ENCODE measurements around the gene KCTD6. TPM values are rescaled to one million over a fixed set of nuclear protein-coding genes. Genes with fewer than 3 reads are reported as not detected.

KCTD6 gene
- polyA plus RNA-seq, 1 donor from 2014 or later = 64.0 TPM

DNA sequence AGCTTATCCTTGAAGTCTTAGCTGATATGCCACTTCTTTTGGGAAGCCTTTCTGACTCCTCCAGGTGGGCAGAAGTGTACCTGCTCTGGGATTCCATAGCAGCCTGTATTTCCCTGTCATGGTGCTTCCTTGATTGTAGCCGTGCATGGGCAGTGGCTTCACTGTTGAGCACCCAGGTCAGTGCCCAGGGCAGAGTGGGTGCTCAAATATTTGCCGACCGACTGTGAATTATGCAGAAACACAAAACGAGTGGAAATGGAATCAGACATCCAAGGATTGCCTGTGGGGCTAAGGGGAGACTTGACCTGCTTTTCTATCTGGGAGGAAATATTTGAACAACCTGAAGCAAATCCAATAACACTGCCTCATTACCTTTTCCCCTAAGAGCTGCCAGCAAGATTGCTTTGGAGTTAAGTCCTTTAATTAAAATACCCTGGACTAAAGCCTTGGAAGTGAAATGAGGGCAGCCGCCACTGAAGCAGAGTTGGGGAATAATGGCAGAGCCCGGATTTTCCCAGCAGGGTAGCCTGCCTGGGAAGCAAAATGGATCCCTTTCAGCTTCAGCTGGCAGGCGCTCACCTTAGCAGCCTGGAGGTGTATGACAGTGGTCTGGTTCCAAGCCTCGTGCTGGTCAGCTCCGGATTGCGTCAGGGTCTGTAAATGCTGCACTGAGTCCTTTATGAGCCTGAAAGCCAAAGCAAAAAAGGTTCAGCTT lies 30.2 kb downstream of the KCTD6 start:
- Histone ChIP-seq H3K27me3 (ENCODE audit: insufficient read depth, low read depth, low read length) (no peaks in the 10 kb centered on the region), H3K9me2 (ENCODE audit: insufficient read depth, low read length) (no peaks in the 10 kb centered on the region), H3K9me3 (ENCODE audit: low read length) (no peaks in the 10 kb centered on the region), H3K9ac (ENCODE audit: low read length) (peak overlapping the region; percentile 1), H3K4me2 (ENCODE audit: low read length) (no peak overlapping the region), H2AFZ (ENCODE audit: low read depth, low read length) (no peak overlapping the region), H4K20me1 (ENCODE audit: insufficient read depth) (no peaks in the 10 kb centered on the region), H3K27ac (ENCODE audit: low read length) (peak overlapping the region; percentile 51), H3K36me3 (ENCODE audit: insufficient read depth, low read length) (no peaks in the 10 kb centered on the region), H3K4me3 (ENCODE audit: low read length) (no peak overlapping the region), H3K79me2 (replicated peaks; ENCODE audit: insufficient read depth, low read length) (no peaks in the 10 kb centered on the region), H3F3A (ENCODE audit: insufficient read depth, low read length, poor library complexity, severe bottlenecking) (no peaks in the 10 kb centered on the region)
- TF ChIP-seq POLR2AphosphoS5 (IDR thresholded peaks at IDR 0.05) = peak; percentile 23
- TF ChIP-seq RAD21 (conservative IDR thresholded peaks at IDR 0.05) = no peak

DNA sequence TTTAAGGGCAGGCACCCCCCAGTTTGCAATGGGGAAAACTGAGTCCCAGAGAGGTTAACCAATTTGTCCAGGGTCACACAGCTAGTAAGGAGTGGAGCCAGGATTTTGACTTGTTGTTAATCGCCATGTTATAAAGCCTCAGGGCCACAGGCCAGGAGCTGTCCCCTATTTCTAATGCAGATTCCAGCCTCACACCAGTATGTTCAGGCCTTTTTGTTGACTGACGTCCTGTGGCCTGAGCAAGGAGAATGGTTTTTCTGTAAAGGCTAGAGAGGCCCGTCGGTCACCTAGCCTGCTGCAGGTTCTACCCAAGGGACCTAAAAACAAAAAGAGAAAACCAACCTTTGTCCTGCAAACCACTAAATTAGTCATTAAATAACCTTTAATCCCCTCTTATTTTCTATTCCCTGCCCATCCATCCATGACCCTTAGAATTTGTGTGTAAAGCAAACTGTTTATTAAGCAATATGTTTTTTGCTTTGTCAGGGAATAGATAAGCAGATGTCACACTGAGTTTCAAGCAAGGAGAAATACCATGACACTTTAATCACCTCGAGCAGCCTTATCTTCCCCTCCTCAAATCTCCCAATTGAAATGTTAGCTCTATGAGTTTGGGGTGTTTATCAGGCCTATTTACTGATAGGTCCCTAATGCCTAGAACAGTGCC lies 31.0 kb downstream of the KCTD6 start:
- no peak overlapping the region for H3K9ac ChIP-seq (ENCODE audit: low read length)
- no peaks in the 10 kb centered on the region for H3F3A ChIP-seq (ENCODE audit: insufficient read depth, low read length, poor library complexity, severe bottlenecking)
- no peaks in the 10 kb centered on the region for H3K36me3 ChIP-seq (ENCODE audit: insufficient read depth, low read length)
- no peak overlapping the region for H2AFZ ChIP-seq (ENCODE audit: low read depth, low read length)
- H3K4me2 ChIP-seq (ENCODE audit: low read length) = no peak overlapping the region
- no peaks in the 10 kb centered on the region for H3K79me2 ChIP-seq (replicated peaks; ENCODE audit: insufficient read depth, low read length)
- TF ChIP-seq SMC3 (conservative IDR thresholded peaks at IDR 0.05; ENCODE audit: poor library complexity) (no peak), EZH2 (IDR thresholded peaks at IDR 0.05; ENCODE audit: borderline replicate concordance, insufficient read depth, low read length, poor library complexity, severe bottlenecking) (no peak), TAF1 (IDR thresholded peaks at IDR 0.05; ENCODE audit: low read depth) (no peak), MXI1 (conservative IDR thresholded peaks at IDR 0.05; ENCODE audit: poor library complexity, severe bottlenecking) (no peak), RAD21 (conservative IDR thresholded peaks at IDR 0.05) (no peak), POLR2AphosphoS5 (IDR thresholded peaks at IDR 0.05) (no peak), EP300 (conservative IDR thresholded peaks at IDR 0.05; ENCODE audit: poor library complexity, severe bottlenecking) (no peak)
- TF ChIP-seq, protein P1, sequence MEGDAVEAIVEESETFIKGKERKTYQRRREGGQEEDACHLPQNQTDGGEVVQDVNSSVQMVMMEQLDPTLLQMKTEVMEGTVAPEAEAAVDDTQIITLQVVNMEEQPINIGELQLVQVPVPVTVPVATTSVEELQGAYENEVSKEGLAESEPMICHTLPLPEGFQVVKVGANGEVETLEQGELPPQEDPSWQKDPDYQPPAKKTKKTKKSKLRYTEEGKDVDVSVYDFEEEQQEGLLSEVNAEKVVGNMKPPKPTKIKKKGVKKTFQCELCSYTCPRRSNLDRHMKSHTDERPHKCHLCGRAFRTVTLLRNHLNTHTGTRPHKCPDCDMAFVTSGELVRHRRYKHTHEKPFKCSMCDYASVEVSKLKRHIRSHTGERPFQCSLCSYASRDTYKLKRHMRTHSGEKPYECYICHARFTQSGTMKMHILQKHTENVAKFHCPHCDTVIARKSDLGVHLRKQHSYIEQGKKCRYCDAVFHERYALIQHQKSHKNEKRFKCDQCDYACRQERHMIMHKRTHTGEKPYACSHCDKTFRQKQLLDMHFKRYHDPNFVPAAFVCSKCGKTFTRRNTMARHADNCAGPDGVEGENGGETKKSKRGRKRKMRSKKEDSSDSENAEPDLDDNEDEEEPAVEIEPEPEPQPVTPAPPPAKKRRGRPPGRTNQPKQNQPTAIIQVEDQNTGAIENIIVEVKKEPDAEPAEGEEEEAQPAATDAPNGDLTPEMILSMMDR (IDR thresholded peaks at IDR 0.05; ENCODE audit: poor library complexity, severe bottlenecking) = no peak
- TF ChIP-seq, protein P2, sequence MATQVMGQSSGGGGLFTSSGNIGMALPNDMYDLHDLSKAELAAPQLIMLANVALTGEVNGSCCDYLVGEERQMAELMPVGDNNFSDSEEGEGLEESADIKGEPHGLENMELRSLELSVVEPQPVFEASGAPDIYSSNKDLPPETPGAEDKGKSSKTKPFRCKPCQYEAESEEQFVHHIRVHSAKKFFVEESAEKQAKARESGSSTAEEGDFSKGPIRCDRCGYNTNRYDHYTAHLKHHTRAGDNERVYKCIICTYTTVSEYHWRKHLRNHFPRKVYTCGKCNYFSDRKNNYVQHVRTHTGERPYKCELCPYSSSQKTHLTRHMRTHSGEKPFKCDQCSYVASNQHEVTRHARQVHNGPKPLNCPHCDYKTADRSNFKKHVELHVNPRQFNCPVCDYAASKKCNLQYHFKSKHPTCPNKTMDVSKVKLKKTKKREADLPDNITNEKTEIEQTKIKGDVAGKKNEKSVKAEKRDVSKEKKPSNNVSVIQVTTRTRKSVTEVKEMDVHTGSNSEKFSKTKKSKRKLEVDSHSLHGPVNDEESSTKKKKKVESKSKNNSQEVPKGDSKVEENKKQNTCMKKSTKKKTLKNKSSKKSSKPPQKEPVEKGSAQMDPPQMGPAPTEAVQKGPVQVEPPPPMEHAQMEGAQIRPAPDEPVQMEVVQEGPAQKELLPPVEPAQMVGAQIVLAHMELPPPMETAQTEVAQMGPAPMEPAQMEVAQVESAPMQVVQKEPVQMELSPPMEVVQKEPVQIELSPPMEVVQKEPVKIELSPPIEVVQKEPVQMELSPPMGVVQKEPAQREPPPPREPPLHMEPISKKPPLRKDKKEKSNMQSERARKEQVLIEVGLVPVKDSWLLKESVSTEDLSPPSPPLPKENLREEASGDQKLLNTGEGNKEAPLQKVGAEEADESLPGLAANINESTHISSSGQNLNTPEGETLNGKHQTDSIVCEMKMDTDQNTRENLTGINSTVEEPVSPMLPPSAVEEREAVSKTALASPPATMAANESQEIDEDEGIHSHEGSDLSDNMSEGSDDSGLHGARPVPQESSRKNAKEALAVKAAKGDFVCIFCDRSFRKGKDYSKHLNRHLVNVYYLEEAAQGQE (IDR thresholded peaks at IDR 0.05; ENCODE audit: borderline replicate concordance) = no peak
- no peaks in the 10 kb centered on the region for H4K20me1 ChIP-seq (ENCODE audit: insufficient read depth)
- no peaks in the 10 kb centered on the region for H3K9me3 ChIP-seq (ENCODE audit: low read length)
- H3K27ac ChIP-seq (ENCODE audit: low read length) = peak overlapping the region; percentile 51
- H3K27me3 ChIP-seq (ENCODE audit: insufficient read depth, low read depth, low read length) = no peaks in the 10 kb centered on the region
- H3K4me3 ChIP-seq (ENCODE audit: low read length) = no peak overlapping the region
- H3K9me2 ChIP-seq (ENCODE audit: insufficient read depth, low read length) = no peaks in the 10 kb centered on the region

All from neural cell (in vitro differentiated cells).